GM19193 (cell line): ENCODE results near the gene SLC34A1.

Source experiments
- POLR2A ChIP-seq: IDR thresholded peaks from 4 replicates; pipeline ENCODE4 v1.6.1; 2011; ENCODE audit not compliant: insufficient read depth, insufficient read length; ENCODE audit errors: extremely low read depth

Gene SLC34A1

DNA sequence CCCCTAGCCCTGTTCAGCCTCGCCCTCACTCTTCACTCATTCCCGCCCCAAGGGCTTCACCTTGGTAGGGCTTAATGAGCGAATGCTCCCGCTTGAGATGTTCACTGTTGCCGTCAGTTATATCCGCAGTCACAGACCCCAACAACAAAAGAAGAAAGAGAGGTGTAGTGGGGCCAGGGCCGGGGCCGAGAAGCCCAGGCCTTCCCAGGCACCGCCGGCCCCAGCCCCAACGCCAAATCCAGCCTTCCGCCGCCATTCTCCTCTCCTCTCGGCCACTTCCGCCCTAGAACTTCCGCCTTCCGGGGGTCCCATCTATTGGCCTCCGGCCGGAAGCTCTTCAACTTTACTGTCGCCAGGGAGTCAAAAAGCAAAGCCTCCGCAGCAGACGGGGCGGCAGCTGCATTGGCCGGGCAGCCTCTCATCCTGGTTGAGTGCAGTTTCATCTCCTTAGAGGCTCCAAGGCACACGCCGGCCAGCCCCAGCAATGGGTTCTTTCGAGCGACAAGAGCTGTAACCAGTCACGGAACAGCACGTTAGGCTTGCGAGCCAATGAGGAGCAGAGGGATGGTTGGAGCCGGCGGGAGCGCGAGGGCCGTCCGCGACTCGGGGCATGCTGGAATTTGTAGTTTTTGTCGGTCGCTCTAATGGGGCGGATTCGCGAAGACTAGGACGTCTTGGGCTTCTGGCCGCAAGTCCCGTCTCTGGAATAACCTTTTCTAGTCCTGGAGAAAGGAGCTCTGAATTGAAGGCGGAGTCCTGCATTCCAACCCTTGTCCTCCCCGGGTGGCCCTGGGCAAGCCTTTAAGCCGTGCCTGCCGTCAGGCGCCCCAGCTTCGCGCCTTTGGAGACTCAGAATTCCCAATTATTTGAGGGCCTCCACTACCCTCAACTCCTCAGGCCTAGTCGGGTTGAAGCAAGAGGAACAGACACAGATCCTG lies 32.6 kb upstream of the SLC34A1 start, which contains the start of gene LMAN2:
Gene LMAN2, minus strand, starts transcription at position 277 of the 938 bp plus-strand sequence. Its CDS starts 21 bp downstream, at position 256.
- peak; percentile 92 for TF ChIP-seq POLR2A

GRCh38 chr5:177353093-177353492 lies 31.1 kb upstream of the SLC34A1 start:
- TF ChIP-seq POLR2A = no peak

DNA sequence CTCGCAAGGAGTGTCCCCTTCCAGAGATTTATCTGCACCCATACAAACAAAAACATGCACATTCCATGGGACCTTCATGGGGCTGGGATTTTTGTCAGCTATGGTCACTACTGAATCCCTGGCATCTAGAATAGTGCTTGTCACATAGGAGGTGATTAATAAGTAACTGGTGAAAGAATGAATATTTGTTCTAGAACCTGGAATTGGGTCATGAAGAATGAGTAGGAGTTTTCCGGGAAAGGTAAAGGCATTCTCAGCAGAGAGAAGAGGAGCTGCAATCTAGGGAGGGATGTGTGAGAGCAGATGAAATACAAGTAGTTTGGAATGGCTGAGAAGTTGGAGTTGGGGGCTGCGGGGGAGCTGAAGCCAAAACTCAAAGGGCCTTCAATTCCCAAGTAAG lies 30.0 kb upstream of the SLC34A1 start:
- TF ChIP-seq POLR2A = no peak

GRCh38 chr5:177354711-177355110 lies 29.5 kb upstream of the SLC34A1 start:
- TF ChIP-seq POLR2A = no peak

DNA sequence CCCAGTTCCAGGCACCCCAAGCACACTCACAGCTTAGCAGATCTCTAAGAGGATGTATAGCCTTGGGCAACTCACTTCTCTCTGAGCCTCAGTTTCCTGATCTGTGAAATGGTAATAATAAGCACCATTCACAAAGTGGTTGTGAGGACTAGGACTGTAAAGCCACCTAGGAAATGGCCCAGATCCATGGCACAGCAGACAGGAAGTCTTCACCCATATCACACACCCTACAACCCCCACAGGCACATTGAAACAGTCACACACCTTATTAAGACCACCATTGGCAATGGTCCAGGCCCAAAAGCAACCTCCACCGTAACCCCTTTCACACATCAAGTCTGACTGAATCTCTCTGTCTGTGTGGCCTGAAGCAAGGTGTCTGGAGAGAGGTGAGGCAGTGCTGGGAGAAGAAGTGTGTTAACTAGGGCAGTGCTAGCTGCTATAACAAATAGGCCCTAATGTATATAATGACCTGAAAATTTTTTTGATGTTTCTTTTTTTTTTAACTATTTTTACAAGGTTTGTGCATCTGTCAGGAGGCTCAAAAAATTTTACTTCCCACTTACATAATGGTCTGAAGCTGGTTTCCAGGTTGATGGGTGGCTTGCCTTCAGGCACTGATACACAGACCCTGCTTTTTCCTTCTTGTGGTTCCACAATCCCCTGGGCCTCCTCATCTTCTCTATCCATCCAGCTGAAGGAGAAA lies 28.9 kb upstream of the SLC34A1 start:
- no peak for TF ChIP-seq POLR2A

GRCh38 chr5:177355868-177356168 lies 28.4 kb upstream of the SLC34A1 start:
- TF ChIP-seq POLR2A = no peak

- no peak for TF ChIP-seq POLR2A
These were observed 27.5 kb upstream of the SLC34A1 start for GRCh38 chr5:177356746-177357145.

DNA sequence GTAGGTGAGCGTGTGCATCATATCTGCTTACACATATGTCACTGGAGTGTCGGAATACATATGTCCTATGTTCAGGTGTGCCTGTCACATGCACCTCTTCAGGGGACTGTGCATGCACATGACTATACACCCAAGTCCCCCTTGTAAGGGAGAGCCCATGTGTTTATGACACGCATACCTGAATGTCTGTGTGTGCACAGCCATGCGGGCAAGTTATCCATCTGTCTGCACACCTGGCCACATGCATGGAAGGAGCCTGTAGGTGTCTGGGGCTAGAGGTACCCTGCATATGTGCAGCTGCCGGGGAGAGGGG lies 27.1 kb upstream of the SLC34A1 start:
- no peak for TF ChIP-seq POLR2A

- peak; percentile 75 for TF ChIP-seq POLR2A
These were observed 26.5 kb upstream of the SLC34A1 start, which contains the start of gene RGS14 for GRCh38 chr5:177357459-177358351. Gene RGS14 (plus strand): TSS chr5:177357924. CDS start chr5:177358025, 101 bp downstream.

- TF ChIP-seq POLR2A = no peak
These were observed 25.8 kb upstream of the SLC34A1 start for GRCh38 chr5:177358370-177358819.

- no peak for TF ChIP-seq POLR2A
These were observed 24.8 kb upstream of the SLC34A1 start for GRCh38 chr5:177359451-177359851.

DNA sequence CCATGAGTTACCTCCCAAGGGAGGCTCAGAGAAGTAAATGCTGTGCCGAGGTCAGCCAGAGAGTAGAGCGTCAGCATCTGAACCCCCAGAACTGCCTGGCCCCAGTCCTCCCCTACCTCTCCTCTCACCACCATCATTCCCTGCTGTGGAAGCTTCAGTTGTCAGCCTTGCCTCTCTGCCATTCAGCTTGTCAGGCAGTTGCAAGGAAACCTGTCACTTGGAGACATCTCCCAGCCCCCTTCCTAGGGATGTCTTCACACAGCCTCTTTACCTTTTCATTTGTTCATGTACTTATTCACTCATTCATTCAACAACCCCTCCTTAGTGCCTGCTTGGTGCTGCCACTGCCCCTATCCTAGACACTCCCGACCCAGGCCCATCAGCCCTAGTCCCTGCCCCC lies 24.4 kb upstream of the SLC34A1 start:
- no peak for TF ChIP-seq POLR2A

- no peak for TF ChIP-seq POLR2A
These were observed 22.6 kb upstream of the SLC34A1 start for GRCh38 chr5:177361418-177362291.

DNA sequence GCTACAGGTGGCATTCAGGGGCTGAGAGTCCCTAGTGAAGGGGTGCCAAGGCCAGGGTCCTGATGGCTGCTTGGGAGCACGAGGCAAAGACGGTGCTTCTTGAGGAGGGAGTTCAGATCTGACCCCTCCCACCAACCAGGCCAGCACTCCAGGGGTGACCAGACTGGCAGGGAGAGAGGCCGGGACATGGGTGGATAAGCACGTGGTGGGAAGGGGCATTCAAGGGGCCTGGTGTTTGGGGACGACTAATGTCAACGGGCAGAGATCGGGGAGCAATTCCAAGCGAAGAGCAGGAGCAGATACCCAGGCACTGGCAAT lies 22.0 kb upstream of the SLC34A1 start:
- no peak for TF ChIP-seq POLR2A
